ENCODE results near the gene PRMT3.
"Not testable (repeated sequence)": the region's sequence is repeated elsewhere in the genome, so short reads cannot be mapped to it uniquely, and the experiment has no call there.

PRMT3 gene

GRCh38 chr11:20457934-20458680, 70.6 kb downstream of the PRMT3 start:
- no peak for DNase-seq

- no peak for DNase-seq
Measured at GRCh38 chr11:20458905-20459632, 71.6 kb downstream of the PRMT3 start.

- no peak for DNase-seq
Measured at GRCh38 chr11:20459865-20460264, 72.3 kb downstream of the PRMT3 start.

- DNase-seq, result no peak
Measured at GRCh38 chr11:20464518-20464917, 77.0 kb downstream of the PRMT3 start.

- no peak for DNase-seq
Measured at GRCh38 chr11:20467487-20468185, 80.1 kb downstream of the PRMT3 start.

GRCh38 chr11:20470348-20470747, 82.8 kb downstream of the PRMT3 start:
- no peak for DNase-seq

GRCh38 chr11:20471929-20472328, 84.4 kb downstream of the PRMT3 start:
- DNase-seq, result not testable (repeated sequence)

- DNase-seq, result no peak
Measured at GRCh38 chr11:20474176-20474881, 86.8 kb downstream of the PRMT3 start.

GRCh38 chr11:20474882-20475517, 87.5 kb downstream of the PRMT3 start:
- DNase-seq, result no peak

- no peak for DNase-seq
Measured at GRCh38 chr11:20477418-20478090, 90.0 kb downstream of the PRMT3 start.

- DNase-seq, result no peak
Measured at GRCh38 chr11:20479513-20479912, 92.0 kb downstream of the PRMT3 start.

- no peak for DNase-seq
Measured at GRCh38 chr11:20483931-20484330, 96.4 kb downstream of the PRMT3 start.

GRCh38 chr11:20484416-20484815, 96.9 kb downstream of the PRMT3 start:
- not testable (repeated sequence) for DNase-seq

GRCh38 chr11:20488352-20488751, 100.8 kb downstream of the PRMT3 start:
- no peak for DNase-seq

GRCh38 chr11:20489948-20490347, 102.4 kb downstream of the PRMT3 start:
- DNase-seq, result no peak

- no peak for DNase-seq
Measured at GRCh38 chr11:20493340-20493739, 105.8 kb downstream of the PRMT3 start.

- DNase-seq, result no peak
Measured at GRCh38 chr11:20497124-20497792, 109.7 kb downstream of the PRMT3 start.

GRCh38 chr11:20501252-20501651, 113.7 kb downstream of the PRMT3 start:
- no peak for DNase-seq

GRCh38 chr11:20501971-20502370, 114.5 kb downstream of the PRMT3 start:
- DNase-seq, result no peak

- no peak for DNase-seq
Measured at GRCh38 chr11:20511982-20512381, 124.5 kb downstream of the PRMT3 start.

GRCh38 chr11:20512869-20513268, 125.4 kb downstream of the PRMT3 start:
- no peak for DNase-seq

Data from activated gamma-delta T cell (primary cell).